PC-9 (cell line): ENCODE data around the gene SAMD8.

Experiments
- CTCF ChIP-seq: fragments of 200-600 bp; sonication (generic); conservative IDR thresholded peaks from 2 replicates; pipeline ENCODE4 v1.6.1; 2017; ENCODE audit warnings: mixed run types, antibody characterized with exemption, mild to moderate bottlenecking, moderate library complexity
- EZH2 ChIP-seq: fragments of 200-600 bp; sonication (generic); IDR thresholded peaks from 2 replicates; pipeline ENCODE4 v1.8.0; 2017; ENCODE audit warnings: antibody characterized with exemption, low read depth

- TF ChIP-seq CTCF (no peak), EZH2 (no peak)
Observed at GRCh38 chr10:75168275-75168674, 56.8 kb downstream of the SAMD8 start.
